C4-2B (cell line): ENCODE data around the gene FAM210A.

Source experiments
- CTCF ChIP-seq: fragments of 450-650 bp; conservative IDR thresholded peaks from 2 replicates; pipeline ENCODE4 v1.5.1; 2017; ENCODE audit warnings: mild to moderate bottlenecking
- ZFX ChIP-seq: fragments of 450-650 bp; IDR thresholded peaks from 2 replicates; pipeline ENCODE4 v1.6.1; 2017

GRCh38 chr18:13625355-13625754 lies 101.0 kb downstream of the FAM210A start:
- TF ChIP-seq CTCF = no peak
- TF ChIP-seq ZFX = no peak
